GM19452 (cell line): ENCODE measurements around the gene PCDHGA7.
"Not testable (repeated sequence)": the region's sequence is repeated elsewhere in the genome, so short reads cannot be mapped to it uniquely, and the experiment has no call there.

Experiments used
- ATAC-seq: cut with Tn5 transposase; IDR thresholded peaks from one replicate; pipeline ENCODE4 v1.9.1; 2021; ENCODE audit not compliant: unreplicated experiment

Gene PCDHGA7

DNA sequence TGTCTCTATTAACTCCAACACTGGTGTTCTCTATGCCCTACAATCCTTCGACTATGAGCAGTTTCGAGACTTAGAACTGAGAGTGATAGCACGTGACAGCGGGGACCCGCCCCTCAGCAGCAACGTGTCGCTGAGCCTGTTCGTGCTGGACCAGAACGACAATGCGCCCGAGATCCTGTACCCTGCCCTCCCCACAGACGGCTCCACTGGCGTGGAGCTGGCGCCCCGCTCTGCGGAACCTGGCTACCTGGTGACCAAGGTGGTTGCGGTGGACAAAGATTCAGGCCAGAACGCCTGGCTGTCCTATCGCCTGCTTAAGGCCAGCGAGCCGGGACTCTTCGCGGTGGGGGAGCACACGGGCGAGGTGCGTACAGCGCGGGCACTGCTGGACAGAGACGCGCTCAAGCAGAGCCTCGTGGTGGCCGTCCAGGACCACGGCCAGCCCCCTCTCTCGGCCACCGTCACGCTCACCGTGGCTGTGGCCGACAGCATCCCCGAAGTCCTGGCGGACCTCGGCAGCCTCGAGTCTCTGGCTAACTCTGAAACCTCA lies 40.3 kb downstream of the PCDHGA7 start:
- ATAC-seq, result no peak

DNA sequence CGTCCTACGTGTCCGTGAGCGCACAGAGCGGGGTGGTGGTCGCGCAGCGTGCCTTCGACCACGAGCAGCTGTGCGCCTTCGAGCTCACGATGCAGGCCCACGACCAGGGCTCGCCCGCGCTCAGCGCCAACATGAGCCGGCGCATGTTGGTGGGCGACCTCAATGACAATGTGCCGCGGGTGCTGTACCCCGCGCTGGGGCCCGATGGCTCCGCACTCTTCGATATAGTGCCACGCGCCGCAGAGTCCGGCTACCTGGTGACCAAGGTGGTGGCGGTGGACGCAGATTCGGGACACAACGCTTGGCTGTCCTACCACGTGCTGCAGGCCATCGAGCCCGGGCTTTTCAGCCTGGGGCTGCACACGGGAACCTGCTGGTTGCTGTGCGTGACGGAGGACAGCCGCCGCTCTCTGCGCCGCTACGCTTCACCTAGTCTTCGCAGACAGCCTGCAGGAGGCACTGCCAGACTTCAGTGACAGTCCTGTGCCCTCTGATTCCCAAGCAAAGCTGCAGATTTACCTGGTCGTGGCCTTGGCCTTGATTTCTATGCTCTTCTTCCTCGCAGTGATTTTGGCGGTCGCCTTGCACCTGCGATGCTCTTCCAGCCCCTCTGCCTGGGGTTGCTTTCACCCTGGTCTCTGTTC lies 45.4 kb downstream of the PCDHGA7 start:
- no peak for ATAC-seq

- ATAC-seq, result peak; percentile 84
Observed at GRCh38 chr5:141430332-141431113, 48.0 kb downstream of the PCDHGA7 start, which contains the start of gene PCDHGA12. Gene PCDHGA12 (plus strand): TSS chr5:141430507. CDS start chr5:141430760, 253 bp downstream.

DNA sequence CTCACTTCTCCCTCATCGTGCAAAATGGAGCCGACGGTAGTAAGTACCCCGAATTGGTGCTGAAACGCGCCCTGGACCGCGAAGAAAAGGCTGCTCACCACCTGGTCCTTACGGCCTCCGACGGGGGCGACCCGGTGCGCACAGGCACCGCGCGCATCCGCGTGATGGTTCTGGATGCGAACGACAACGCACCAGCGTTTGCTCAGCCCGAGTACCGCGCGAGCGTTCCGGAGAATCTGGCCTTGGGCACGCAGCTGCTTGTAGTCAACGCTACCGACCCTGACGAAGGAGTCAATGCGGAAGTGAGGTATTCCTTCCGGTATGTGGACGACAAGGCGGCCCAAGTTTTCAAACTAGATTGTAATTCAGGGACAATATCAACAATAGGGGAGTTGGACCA lies 48.7 kb downstream of the PCDHGA7 start:
- ATAC-seq, result no peak

- not testable (repeated sequence) for ATAC-seq
Observed at GRCh38 chr5:141432308-141432707, 49.8 kb downstream of the PCDHGA7 start.

DNA sequence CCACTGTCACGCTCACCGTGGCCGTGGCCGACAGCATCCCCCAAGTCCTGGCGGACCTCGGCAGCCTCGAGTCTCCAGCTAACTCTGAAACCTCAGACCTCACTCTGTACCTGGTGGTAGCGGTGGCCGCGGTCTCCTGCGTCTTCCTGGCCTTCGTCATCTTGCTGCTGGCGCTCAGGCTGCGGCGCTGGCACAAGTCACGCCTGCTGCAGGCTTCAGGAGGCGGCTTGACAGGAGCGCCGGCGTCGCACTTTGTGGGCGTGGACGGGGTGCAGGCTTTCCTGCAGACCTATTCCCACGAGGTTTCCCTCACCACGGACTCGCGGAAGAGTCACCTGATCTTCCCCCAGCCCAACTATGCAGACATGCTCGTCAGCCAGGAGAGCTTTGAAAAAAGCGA lies 50.2 kb downstream of the PCDHGA7 start:
- ATAC-seq, result not testable (repeated sequence)

- no peak for ATAC-seq
Observed at GRCh38 chr5:141434006-141434405, 51.5 kb downstream of the PCDHGA7 start.
